Measurements from ENCODE around the gene TRANK1. TPM values are rescaled to one million over a fixed set of nuclear protein-coding genes. Genes with fewer than 3 reads are reported as not detected.
A peak's percentile ranks its signal among the peaks of the same experiment; 100 is the strongest.

TRANK1 gene
- total RNA-seq (2014; rRNA removed; shearing (Covaris generic)): 6.7 and 7.1 TPM in 2 replicates
- polyA plus RNA-seq (2016; fragmentation: Nextera tagmentation; extraction: Ambion mirVana): 1.8 and 2.3 TPM in 2 replicates
- long read RNA-seq, partial matches to known transcripts: 0 of 3 reads
- long read RNA-seq, other reads (novel, unspliced or antisense): 3 of 3 reads

DNA sequence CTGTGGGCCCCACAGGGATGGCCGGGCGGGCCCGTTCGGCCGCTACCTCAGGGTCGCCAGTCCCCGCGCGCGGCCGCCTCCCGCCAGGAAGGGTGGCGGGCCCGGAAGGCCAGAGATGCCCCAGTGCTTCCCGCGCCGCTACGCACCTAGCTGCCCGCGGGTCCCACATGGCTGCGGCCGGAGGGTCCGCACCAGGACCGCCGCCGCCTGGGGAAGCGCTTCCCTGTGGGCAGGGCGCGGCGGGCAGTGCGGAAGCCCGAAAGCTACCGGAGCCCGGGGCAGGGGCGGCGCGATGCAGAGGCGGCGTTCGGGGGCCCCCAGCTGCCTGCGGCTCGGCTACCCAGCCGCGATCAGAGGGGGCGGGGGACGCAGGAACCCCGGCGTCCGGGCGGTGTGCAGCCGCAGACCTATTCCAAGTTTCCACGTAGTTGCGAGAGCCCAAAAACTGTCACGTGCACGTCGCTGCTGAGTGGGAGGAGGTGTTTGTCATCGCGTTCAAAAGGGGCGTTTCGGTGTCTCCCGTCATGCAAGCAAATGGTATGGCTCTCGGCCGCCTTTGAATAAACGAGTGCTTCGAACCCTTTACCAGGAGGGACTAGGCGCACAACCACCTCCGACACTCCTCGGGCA, at the start of gene TRANK1:
Gene TRANK1 (minus strand): TSS at position 414 of the 630 bp plus-strand sequence. CDS start 245 bp downstream, at position 169.
- peaks cover 14% of the 10 kb centered on the region for H3K4me1 Mint-ChIP-seq
- H3K27ac Mint-ChIP-seq: no peak within 1 kb of the TSS
- Histone ChIP-seq H3K4me3 (peak within 1 kb of the TSS; percentile 70), H3K27me3 (ENCODE audit: insufficient read depth) (peaks cover 40% of the 10 kb centered on the region), H2AFZ (peak within 1 kb of the TSS; percentile 96), H3F3A (replicated peaks; ENCODE audit: low read depth) (no peaks in the 10 kb centered on the region), H3K79me2 (replicated peaks; ENCODE audit: insufficient read depth) (no peaks in the 10 kb centered on the region), H4K20me1 (replicated peaks; ENCODE audit: insufficient read depth) (no peaks in the 10 kb centered on the region), H3K4me2 (peak within 1 kb of the TSS; percentile 96), H3K4me1 (ENCODE audit: insufficient read depth) (peaks cover 11% of the 10 kb centered on the region), H3K27ac (ENCODE audit: low read depth) (no peak within 1 kb of the TSS), H3K36me3 (ENCODE audit: insufficient read depth) (no peaks in the 10 kb centered on the region), H3K9me2 (ENCODE audit: insufficient read depth) (no peaks in the 10 kb centered on the region)
- peaks cover 34% of the 10 kb centered on the region for H3K27me3 Mint-ChIP-seq (ENCODE audit: insufficient read depth, low read depth, poor library complexity)
- peaks cover 24% of the 10 kb centered on the region for H3K9me3 Mint-ChIP-seq
- DNase-seq (ENCODE audit: low spot score) (peak; percentile 71), ATAC-seq (peak; percentile 66)
- peaks cover 23% of the 10 kb centered on the region for H3K36me3 Mint-ChIP-seq (ENCODE audit: low read depth)
- H3K4me3 Mint-ChIP-seq: peak within 1 kb of the TSS; percentile 76
- no peak for TF ChIP-seq EZH2 (IDR thresholded peaks at IDR 0.05; ENCODE audit: low read depth, unreplicated experiment)
- no peak for TF ChIP-seq ZNF114 (CRISPR knock-in tag; IDR thresholded peaks at IDR 0.05)
- TF ChIP-seq, protein P1, sequence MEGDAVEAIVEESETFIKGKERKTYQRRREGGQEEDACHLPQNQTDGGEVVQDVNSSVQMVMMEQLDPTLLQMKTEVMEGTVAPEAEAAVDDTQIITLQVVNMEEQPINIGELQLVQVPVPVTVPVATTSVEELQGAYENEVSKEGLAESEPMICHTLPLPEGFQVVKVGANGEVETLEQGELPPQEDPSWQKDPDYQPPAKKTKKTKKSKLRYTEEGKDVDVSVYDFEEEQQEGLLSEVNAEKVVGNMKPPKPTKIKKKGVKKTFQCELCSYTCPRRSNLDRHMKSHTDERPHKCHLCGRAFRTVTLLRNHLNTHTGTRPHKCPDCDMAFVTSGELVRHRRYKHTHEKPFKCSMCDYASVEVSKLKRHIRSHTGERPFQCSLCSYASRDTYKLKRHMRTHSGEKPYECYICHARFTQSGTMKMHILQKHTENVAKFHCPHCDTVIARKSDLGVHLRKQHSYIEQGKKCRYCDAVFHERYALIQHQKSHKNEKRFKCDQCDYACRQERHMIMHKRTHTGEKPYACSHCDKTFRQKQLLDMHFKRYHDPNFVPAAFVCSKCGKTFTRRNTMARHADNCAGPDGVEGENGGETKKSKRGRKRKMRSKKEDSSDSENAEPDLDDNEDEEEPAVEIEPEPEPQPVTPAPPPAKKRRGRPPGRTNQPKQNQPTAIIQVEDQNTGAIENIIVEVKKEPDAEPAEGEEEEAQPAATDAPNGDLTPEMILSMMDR (conservative IDR thresholded peaks at IDR 0.05; ENCODE audit: low read depth in 2 of 2): no peak
- no peak for TF ChIP-seq POLR2AphosphoS5 (IDR thresholded peaks at IDR 0.05; ENCODE audit: low read depth)
- TF ChIP-seq EZH2phosphoT487 (IDR thresholded peaks at IDR 0.05; ENCODE audit: unreplicated experiment): no peak
- TF ChIP-seq CREB1 (CRISPR knock-in tag; IDR thresholded peaks at IDR 0.05; ENCODE audit: low read depth): no peak
- TF ChIP-seq JUNB (IDR thresholded peaks at IDR 0.05; ENCODE audit: unreplicated experiment): no peak
- no peak for TF ChIP-seq ZNF331 (CRISPR knock-in tag; IDR thresholded peaks at IDR 0.05; ENCODE audit: low read depth)
- no peak for TF ChIP-seq NANOG (IDR thresholded peaks at IDR 0.05; ENCODE audit: borderline replicate concordance)
- TF ChIP-seq, protein P2, sequence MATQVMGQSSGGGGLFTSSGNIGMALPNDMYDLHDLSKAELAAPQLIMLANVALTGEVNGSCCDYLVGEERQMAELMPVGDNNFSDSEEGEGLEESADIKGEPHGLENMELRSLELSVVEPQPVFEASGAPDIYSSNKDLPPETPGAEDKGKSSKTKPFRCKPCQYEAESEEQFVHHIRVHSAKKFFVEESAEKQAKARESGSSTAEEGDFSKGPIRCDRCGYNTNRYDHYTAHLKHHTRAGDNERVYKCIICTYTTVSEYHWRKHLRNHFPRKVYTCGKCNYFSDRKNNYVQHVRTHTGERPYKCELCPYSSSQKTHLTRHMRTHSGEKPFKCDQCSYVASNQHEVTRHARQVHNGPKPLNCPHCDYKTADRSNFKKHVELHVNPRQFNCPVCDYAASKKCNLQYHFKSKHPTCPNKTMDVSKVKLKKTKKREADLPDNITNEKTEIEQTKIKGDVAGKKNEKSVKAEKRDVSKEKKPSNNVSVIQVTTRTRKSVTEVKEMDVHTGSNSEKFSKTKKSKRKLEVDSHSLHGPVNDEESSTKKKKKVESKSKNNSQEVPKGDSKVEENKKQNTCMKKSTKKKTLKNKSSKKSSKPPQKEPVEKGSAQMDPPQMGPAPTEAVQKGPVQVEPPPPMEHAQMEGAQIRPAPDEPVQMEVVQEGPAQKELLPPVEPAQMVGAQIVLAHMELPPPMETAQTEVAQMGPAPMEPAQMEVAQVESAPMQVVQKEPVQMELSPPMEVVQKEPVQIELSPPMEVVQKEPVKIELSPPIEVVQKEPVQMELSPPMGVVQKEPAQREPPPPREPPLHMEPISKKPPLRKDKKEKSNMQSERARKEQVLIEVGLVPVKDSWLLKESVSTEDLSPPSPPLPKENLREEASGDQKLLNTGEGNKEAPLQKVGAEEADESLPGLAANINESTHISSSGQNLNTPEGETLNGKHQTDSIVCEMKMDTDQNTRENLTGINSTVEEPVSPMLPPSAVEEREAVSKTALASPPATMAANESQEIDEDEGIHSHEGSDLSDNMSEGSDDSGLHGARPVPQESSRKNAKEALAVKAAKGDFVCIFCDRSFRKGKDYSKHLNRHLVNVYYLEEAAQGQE (IDR thresholded peaks at IDR 0.05; ENCODE audit: unreplicated experiment): no peak
- TF ChIP-seq STAT1 (IDR thresholded peaks at IDR 0.05; ENCODE audit: unreplicated experiment): no peak
- TF ChIP-seq, protein P3, sequence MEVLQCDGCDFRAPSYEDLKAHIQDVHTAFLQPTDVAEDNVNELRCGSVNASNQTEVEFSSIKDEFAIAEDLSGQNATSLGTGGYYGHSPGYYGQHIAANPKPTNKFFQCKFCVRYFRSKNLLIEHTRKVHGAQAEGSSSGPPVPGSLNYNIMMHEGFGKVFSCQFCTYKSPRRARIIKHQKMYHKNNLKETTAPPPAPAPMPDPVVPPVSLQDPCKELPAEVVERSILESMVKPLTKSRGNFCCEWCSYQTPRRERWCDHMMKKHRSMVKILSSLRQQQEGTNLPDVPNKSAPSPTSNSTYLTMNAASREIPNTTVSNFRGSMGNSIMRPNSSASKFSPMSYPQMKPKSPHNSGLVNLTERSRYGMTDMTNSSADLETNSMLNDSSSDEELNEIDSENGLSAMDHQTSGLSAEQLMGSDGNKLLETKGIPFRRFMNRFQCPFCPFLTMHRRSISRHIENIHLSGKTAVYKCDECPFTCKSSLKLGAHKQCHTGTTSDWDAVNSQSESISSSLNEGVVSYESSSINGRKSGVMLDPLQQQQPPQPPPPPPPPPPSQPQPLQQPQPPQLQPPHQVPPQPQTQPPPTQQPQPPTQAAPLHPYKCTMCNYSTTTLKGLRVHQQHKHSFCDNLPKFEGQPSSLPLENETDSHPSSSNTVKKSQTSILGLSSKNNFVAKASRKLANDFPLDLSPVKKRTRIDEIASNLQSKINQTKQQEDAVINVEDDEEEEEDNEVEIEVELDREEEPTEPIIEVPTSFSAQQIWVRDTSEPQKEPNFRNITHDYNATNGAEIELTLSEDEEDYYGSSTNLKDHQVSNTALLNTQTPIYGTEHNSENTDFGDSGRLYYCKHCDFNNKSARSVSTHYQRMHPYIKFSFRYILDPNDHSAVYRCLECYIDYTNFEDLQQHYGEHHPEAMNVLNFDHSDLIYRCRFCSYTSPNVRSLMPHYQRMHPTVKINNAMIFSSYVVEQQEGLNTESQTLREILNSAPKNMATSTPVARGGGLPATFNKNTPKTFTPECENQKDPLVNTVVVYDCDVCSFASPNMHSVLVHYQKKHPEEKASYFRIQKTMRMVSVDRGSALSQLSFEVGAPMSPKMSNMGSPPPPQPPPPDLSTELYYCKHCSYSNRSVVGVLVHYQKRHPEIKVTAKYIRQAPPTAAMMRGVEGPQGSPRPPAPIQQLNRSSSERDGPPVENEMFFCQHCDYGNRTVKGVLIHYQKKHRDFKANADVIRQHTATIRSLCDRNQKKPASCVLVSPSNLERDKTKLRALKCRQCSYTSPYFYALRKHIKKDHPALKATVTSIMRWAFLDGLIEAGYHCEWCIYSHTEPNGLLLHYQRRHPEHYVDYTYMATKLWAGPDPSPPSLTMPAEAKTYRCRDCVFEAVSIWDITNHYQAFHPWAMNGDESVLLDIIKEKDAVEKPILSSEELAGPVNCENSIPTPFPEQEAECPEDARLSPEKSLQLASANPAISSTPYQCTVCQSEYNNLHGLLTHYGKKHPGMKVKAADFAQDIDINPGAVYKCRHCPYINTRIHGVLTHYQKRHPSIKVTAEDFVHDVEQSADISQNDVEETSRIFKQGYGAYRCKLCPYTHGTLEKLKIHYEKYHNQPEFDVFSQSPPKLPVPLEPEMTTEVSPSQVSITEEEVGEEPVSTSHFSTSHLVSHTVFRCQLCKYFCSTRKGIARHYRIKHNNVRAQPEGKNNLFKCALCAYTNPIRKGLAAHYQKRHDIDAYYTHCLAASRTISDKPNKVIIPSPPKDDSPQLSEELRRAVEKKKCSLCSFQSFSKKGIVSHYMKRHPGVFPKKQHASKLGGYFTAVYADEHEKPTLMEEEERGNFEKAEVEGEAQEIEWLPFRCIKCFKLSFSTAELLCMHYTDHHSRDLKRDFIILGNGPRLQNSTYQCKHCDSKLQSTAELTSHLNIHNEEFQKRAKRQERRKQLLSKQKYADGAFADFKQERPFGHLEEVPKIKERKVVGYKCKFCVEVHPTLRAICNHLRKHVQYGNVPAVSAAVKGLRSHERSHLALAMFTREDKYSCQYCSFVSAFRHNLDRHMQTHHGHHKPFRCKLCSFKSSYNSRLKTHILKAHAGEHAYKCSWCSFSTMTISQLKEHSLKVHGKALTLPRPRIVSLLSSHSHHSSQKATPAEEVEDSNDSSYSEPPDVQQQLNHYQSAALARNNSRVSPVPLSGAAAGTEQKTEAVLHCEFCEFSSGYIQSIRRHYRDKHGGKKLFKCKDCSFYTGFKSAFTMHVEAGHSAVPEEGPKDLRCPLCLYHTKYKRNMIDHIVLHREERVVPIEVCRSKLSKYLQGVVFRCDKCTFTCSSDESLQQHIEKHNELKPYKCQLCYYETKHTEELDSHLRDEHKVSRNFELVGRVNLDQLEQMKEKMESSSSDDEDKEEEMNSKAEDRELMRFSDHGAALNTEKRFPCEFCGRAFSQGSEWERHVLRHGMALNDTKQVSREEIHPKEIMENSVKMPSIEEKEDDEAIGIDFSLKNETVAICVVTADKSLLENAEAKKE (CRISPR knock-in tag; IDR thresholded peaks at IDR 0.05): no peak
